Hepatic stellate cell (primary cell): ENCODE data around the gene XPO4.
"Not testable (repeated sequence)": the region's sequence is repeated elsewhere in the genome, so short reads cannot be mapped to it uniquely, and the experiment has no call there.

Experiments
- DNase-seq: peaks from one replicate; pipeline ENCODE4 v3.0.0; 2011; ENCODE audit warnings: low spot score

The XPO4 gene

DNA sequence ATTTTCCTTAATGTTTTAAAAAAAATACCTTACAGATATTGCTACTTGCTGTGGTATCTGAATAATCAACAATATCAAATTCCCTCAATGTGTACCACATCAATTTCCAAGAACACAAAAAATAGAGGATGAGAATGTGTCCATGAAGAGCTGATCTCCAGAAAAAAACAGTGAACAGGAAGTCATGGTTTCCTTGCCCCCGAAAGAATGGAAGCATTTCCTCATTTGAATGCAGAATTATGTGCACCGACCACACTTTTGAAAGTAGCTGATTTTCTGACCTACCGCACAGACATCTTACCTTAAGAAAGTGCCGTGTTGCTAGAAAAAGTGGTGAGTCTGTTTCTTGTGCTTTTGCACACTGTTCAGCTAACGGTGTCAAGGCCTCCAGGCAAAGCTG lies 115.4 kb downstream of the XPO4 start:
- no peak for DNase-seq

DNA sequence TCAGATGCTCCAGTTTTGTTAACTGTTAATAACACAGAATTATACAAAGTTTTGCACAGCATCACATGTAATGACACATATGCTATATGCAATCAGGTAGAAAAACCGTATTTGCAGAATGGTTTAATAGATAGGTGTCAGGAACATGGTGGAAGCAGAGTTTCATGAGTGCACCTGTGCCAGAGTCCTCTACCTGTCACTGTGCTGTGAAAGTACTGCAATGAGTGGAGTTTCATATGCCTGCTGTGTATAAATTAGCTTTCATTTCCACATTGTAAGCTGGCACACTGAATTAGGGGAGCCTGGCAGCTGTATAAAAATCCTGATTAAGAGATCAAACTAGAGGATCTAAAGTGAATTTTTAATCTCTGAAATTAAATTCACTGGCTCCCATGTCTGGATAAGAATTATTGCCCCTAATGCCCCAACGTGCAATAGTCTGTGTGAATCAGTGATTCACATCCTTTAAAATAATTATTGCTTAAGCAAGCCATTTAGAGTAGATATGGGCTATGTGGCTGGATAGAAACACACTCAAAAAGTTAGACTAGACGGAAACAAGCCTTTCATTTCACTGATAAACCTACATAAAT lies 120.3 kb downstream of the XPO4 start:
- no peak for DNase-seq

DNA sequence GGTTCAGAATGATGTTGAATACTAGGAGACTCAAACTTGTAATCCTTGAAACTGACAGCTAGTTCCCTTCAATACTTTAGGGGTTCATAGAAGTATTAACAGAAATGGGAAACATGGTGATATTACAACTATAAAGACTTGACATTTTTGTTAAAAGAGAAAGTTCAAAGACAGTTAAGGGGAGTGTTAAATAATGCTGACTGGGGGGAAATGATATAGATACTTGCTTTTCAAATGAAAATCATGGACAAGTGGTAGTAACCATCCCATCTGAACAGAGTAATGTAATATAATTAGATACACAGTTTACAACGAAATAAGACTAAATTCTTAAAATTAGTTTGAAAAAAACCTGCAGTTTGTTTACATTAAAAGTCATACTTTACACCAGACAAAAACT lies 122.2 kb downstream of the XPO4 start:
- no peak for DNase-seq

DNA sequence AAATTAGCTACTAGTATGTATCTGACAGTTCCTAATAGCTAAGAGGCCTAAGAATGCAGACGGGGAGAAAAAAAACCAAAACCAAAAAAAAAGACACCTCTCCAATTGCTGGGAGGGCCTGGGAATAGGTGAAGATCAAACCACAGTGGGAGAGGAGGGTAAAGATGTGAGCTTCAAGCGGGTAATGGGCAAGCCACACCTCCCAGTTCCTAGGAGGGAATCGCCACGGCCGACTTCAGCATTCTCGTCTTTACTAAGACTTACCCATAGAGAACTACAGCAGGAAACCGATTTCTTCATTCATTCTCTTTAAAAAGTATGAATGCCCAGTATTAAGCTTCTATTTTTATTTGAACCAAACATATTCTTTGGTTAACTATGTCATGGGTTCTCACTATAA lies 123.1 kb downstream of the XPO4 start:
- no peak for DNase-seq

- DNase-seq: no peak
Measured at GRCh38 chr13:20778311-20778710, 124.2 kb downstream of the XPO4 start.

- DNase-seq: no peak
Measured at GRCh38 chr13:20776751-20777150, 125.8 kb downstream of the XPO4 start.

- DNase-seq: no peak
Measured at GRCh38 chr13:20775961-20776360, 126.6 kb downstream of the XPO4 start.

GRCh38 chr13:20774746-20775145 lies 127.8 kb downstream of the XPO4 start:
- DNase-seq: no peak

- peak; percentile 88 for DNase-seq
Measured at GRCh38 chr13:20773194-20774080, 129.1 kb downstream of the XPO4 start, which contains the start of gene EEF1AKMT1. EEF1AKMT1 (minus strand) TSS chr13:20773961; CDS start chr13:20757598, 16,363 bp downstream.

- DNase-seq: no peak
Measured at GRCh38 chr13:20772401-20773131, 130.0 kb downstream of the XPO4 start.

GRCh38 chr13:20769834-20770233 lies 132.7 kb downstream of the XPO4 start:
- DNase-seq: no peak

DNA sequence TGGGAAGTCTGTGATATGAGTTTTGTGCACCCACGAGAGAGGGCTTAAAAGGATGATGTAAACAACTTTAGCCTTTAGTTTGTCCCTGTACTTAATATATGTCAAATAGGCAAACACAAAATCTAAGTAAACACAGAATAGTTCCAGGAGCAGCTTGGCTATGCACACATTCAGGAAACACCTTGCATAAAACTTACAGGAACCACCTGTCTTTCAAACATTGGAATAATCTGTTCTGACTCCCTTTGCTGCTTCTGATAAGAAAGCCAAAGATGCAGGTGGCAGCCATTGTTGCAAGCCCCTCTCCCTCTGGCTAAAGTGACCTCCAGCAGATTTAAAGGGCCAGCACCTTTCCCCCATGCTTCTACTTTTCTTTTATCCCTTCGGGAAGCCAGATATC lies 133.5 kb downstream of the XPO4 start:
- no peak for DNase-seq

DNA sequence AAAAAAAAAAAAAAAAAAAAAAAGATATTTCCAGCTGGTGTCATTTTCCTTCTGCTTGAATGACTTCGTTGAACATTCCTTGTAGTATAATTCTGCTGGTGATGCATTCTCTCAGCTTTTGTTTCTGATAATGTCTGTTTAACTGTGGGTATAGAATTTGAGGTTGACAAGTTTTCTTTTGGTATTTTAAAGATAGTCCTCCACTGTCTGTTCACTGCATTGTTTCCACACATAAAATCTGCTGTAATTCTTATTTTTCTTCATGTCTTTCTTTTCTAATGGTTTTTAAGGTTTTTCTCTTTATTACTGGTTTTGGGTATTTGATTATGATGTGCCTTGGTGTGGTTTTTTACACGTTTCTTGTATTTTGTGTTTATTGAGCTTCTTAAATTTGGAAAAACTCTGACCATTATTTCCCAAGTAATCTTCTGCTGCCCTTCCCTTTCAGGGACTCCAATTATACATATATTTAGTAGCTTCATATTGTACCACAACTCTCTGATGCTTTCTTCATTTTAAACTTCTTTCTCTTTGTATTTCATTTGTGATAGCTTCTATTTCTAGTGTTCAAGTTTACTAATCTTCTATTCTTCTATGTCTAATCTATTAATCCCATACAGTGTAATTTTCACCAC lies 135.1 kb downstream of the XPO4 start:
- DNase-seq: no peak

- no peak for DNase-seq
Measured at GRCh38 chr13:20760872-20761271, 141.7 kb downstream of the XPO4 start.

DNA sequence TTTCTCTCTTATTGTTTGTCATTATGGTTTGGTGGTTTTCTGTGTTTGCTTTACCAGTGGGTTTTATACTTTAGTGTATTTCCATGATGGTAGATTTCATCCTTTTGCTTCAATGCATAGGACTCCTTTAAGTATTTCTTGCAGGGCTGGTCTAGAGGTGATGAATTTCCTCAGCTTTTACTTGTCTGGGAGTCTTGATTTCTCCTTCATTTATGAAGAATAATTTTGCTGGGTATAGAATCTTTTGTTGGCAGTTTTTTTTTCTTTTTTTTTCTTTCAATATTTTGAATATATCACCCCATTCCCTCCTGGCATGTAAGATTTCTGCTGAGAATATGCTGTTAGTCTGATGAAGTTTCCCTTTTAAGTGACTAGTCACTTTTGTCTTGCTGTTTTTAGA lies 148.5 kb downstream of the XPO4 start:
- DNase-seq: no peak

DNA sequence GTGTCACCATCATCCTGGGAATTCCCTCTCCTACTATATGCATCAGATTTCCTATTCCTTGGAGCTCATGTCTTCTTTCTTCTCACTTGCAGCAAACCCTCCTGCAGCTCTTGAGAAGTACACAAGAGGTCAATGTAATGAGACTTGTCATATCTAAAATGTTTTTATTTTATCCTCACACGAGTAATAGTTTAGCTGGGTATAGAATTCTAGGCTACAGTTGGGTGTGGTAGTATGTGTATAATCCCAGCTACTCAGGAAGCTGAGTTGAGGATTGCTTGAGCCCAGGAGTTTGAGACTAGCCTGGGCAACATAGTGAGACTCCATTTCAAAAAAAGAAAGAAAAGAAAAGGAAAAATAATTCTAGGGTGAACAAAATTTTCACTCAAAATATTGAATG lies 153.2 kb downstream of the XPO4 start:
- DNase-seq: no peak

GRCh38 chr13:20743830-20744404 lies 158.6 kb downstream of the XPO4 start:
- not testable (repeated sequence) for DNase-seq

- DNase-seq: no peak
Measured at GRCh38 chr13:20740021-20740420, 162.5 kb downstream of the XPO4 start.

- no peak for DNase-seq
Measured at GRCh38 chr13:20738616-20739015, 163.9 kb downstream of the XPO4 start.

GRCh38 chr13:20729633-20730585 lies 172.6 kb downstream of the XPO4 start:
- no peak for DNase-seq
